GM23338 (cell line): ENCODE data around the gene KCTD13. TPM values are rescaled to one million over a fixed set of nuclear protein-coding genes. Genes with fewer than 3 reads are reported as not detected.

Source experiments
- ATAC-seq: fragments of 200-7000 bp; cut with Tn5 transposase; 3 replicates; pipeline ENCODE4 v1.9.1; 2020
- DNase-seq: peaks from one replicate; pipeline ENCODE4 v3.0.0-alpha.2; 2015; ENCODE audit warnings: low spot score
- H2AFZ ChIP-seq: fragments of 200-600 bp; sonication (generic); 2 replicates; pipeline ENCODE4 v1.8.0; 2016; ENCODE audit warnings: antibody characterized with exemption, mild to moderate bottlenecking, moderate library complexity
- H3F3A ChIP-seq: fragments of 200-600 bp; sonication (generic); replicated peaks from 2 replicates; pipeline ENCODE4 v1.8.0; 2017; ENCODE audit warnings: antibody characterized with exemption, mixed run types, low read depth
- H3K27ac ChIP-seq: fragments of 200-600 bp; sonication (generic); 2 replicates; pipeline ENCODE4 v1.6.1; 2016; ENCODE audit warnings: low read depth
- H3K27me3 ChIP-seq: fragments of 200-600 bp; sonication (generic); 2 replicates; pipeline ENCODE4 v1.8.0; 2016; ENCODE audit warnings: mild to moderate bottlenecking, mixed run types, moderate library complexity; ENCODE audit not compliant: insufficient read depth
- H3K36me3 ChIP-seq: fragments of 200-600 bp; sonication (generic); 2 replicates; pipeline ENCODE4 v1.8.0; 2016; ENCODE audit warnings: mild to moderate bottlenecking; ENCODE audit not compliant: insufficient read depth
- H3K4me1 ChIP-seq: fragments of 200-600 bp; sonication (generic); 2 replicates; pipeline ENCODE4 v1.8.0; 2016; ENCODE audit warnings: mild to moderate bottlenecking, moderate library complexity; ENCODE audit not compliant: insufficient read depth
- H3K4me2 ChIP-seq: fragments of 200-600 bp; sonication (generic); 2 replicates; pipeline ENCODE4 v1.7.1; 2017; ENCODE audit warnings: mixed run types
- H3K4me3 ChIP-seq: fragments of 200-600 bp; sonication (generic); 2 replicates; pipeline ENCODE4 v1.6.1; 2016; ENCODE audit warnings: mixed run types
- H3K79me2 ChIP-seq: fragments of 200-600 bp; sonication (generic); replicated peaks from 2 replicates; pipeline ENCODE4 v1.8.0; 2017; ENCODE audit warnings: mild to moderate bottlenecking; ENCODE audit not compliant: insufficient read depth
- H3K9me2 ChIP-seq: fragments of 200-600 bp; sonication (generic); 2 replicates; pipeline ENCODE4 v1.8.0; 2017; ENCODE audit not compliant: insufficient read depth
- H4K20me1 ChIP-seq: fragments of 200-600 bp; sonication (generic); replicated peaks from 2 replicates; pipeline ENCODE4 v1.8.0; 2017; ENCODE audit warnings: mild to moderate bottlenecking; ENCODE audit not compliant: insufficient read depth
- H3K27ac Mint-ChIP-seq: 2 replicates; pipeline ENCODE4 v1.8.0; 2020; ENCODE audit warnings: inconsistent platforms, mild to moderate bottlenecking, moderate library complexity, mixed read lengths
- H3K27me3 Mint-ChIP-seq: 3 replicates; pipeline ENCODE4 v1.8.0; 2022; ENCODE audit warnings: low read depth, mild to moderate bottlenecking, moderate library complexity, mixed read lengths, inconsistent platforms; ENCODE audit not compliant: insufficient read depth, poor library complexity
- H3K36me3 Mint-ChIP-seq: 3 replicates; pipeline ENCODE4 v1.8.0; 2021; ENCODE audit warnings: low read depth, mild to moderate bottlenecking, inconsistent platforms, moderate library complexity, mixed read lengths
- H3K4me1 Mint-ChIP-seq: 3 replicates; pipeline ENCODE4 v1.8.0; 2020; ENCODE audit warnings: mild to moderate bottlenecking, inconsistent platforms, mixed read lengths
- H3K4me3 Mint-ChIP-seq: 3 replicates; pipeline ENCODE4 v1.8.0; 2021; ENCODE audit warnings: moderate library complexity, mild to moderate bottlenecking, inconsistent platforms, mixed read lengths
- H3K9me3 Mint-ChIP-seq: 3 replicates; pipeline ENCODE4 v1.8.0; 2020; ENCODE audit warnings: moderate library complexity, mild to moderate bottlenecking, inconsistent platforms, mixed read lengths
- CREB1 ChIP-seq: fragments of 250-450 bp; sonication (Bioruptor Pico); IDR thresholded peaks from 2 replicates; pipeline ENCODE4 v1.5.0; 2020; ENCODE audit warnings: low read depth, mild to moderate bottlenecking, moderate library complexity
- EZH2 ChIP-seq: fragments of 200-600 bp; sonication (generic); IDR thresholded peaks from one replicate; pipeline ENCODE4 v1.8.0; 2017; ENCODE audit warnings: antibody characterized with exemption, mild to moderate bottlenecking, low read depth; ENCODE audit not compliant: unreplicated experiment
- EZH2phosphoT487 ChIP-seq: fragments of 200-600 bp; sonication (generic); IDR thresholded peaks from one replicate; pipeline ENCODE4 v1.8.1; 2018; ENCODE audit warnings: antibody characterized with exemption; ENCODE audit not compliant: unreplicated experiment
- JUNB ChIP-seq: IDR thresholded peaks from one replicate; pipeline ENCODE4 v1.6.1; 2016; ENCODE audit warnings: antibody characterized with exemption; ENCODE audit not compliant: unreplicated experiment
- NANOG ChIP-seq: IDR thresholded peaks from 2 replicates; pipeline ENCODE4 v1.6.1; 2016; ENCODE audit warnings: antibody characterized with exemption, borderline replicate concordance
- POLR2AphosphoS5 ChIP-seq: IDR thresholded peaks from 2 replicates; pipeline ENCODE4 v1.6.1; 2016; ENCODE audit warnings: antibody characterized with exemption, low read depth
- STAT1 ChIP-seq: IDR thresholded peaks from one replicate; pipeline ENCODE4 v1.6.1; 2016; ENCODE audit warnings: antibody characterized with exemption; ENCODE audit not compliant: unreplicated experiment
- ZNF114 ChIP-seq: fragments of 250-450 bp; sonication (Bioruptor Pico); IDR thresholded peaks from 2 replicates; pipeline ENCODE4 v1.5.0; 2020; ENCODE audit warnings: mild to moderate bottlenecking, moderate library complexity
- ZNF331 ChIP-seq: fragments of 250-450 bp; sonication (Bioruptor Pico); IDR thresholded peaks from 2 replicates; pipeline ENCODE4 v1.5.0; 2020; ENCODE audit warnings: low read depth, mild to moderate bottlenecking, moderate library complexity
- polyA plus RNA-seq: library from polyadenylated mRNA; unstranded; fragments of >200 nt; fragmentation: Nextera tagmentation; extraction: Ambion mirVana; gene quantifications from 2 replicates; pipeline ENCODE4 v1.2.1, GENCODE V29; 2016
- total RNA-seq: library from RNA; depleted of rRNA; stranded (reverse); fragments of >200 nt; shearing (Covaris generic); gene quantifications from 2 replicates; pipeline ENCODE4 v1.2.3, GENCODE V29; 2014
- TF ChIP-seq, protein P1 (sequence below): IDR thresholded peaks from 2 replicates; pipeline ENCODE4 v1.6.1; 2016; ENCODE audit warnings: antibody characterized with exemption
- TF ChIP-seq, protein P2 (sequence below): IDR thresholded peaks from one replicate; pipeline ENCODE4 v1.6.1; 2018; ENCODE audit warnings: antibody characterized with exemption; ENCODE audit not compliant: unreplicated experiment
- TF ChIP-seq, protein P3 (sequence below), 2 experiments: fragments of 200-600 bp in 1 of 2; sonication (generic) in 1 of 2; conservative IDR thresholded peaks; 2 replicates each; pipeline versions ENCODE4 v1.5.1 to v1.6.1; 2016 to 2017; ENCODE audit warnings: antibody characterized with exemption in 2 of 2, low read depth in 2 of 2, mild to moderate bottlenecking in 2 of 2, moderate library complexity in 1 of 2

The KCTD13 gene
- total and polyA plus RNA-seq, 2 experiments from 2014 or later: 10.1 to 12.2 TPM

DNA sequence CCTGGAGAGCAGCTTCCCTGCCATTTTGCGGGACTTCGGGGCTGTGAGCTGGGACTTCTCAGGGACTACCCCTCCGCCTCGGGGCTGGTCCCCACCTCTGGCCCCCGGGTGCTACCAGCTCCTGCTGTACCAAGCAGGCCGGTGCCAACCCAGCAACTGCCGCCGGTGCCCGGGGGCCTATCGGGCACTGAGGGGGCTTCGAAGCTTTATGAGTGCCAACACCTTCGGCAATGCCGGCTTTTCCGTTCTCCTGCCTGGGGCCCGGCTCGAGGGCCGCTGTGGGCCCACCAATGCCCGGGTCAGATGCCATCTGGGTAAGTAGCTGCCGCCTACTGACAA lies 24.4 kb downstream of the KCTD13 start:
- ATAC-seq (no peak), DNase-seq (no peak)
- Histone ChIP-seq H3K9me2 (no peaks in the 10 kb centered on the region), H3K4me1 (peaks cover 22% of the 10 kb centered on the region), H3F3A (0 out of 2 replicates have a peak, but pooled peaks cover 6% of the 10 kb centered on the region), H3K27me3 (no peaks in the 10 kb centered on the region), H3K36me3 (no peaks in the 10 kb centered on the region), H2AFZ (no peak overlapping the region), H3K4me2 (peak overlapping the region; percentile 100), H4K20me1 (0 out of 2 replicates have a peak, but pooled peaks cover 6% of the 10 kb centered on the region), H3K27ac (no peak overlapping the region), H3K4me3 (peak overlapping the region; percentile 97), H3K79me2 (peaks cover 14% of the 10 kb centered on the region; the same call in 1 of the 2 replicates)
- Mint-ChIP-seq H3K4me3 (peak overlapping the region; percentile 88), H3K36me3 (peaks cover 18% of the 10 kb centered on the region), H3K4me1 (peaks cover 31% of the 10 kb centered on the region), H3K27ac (no peak overlapping the region), H3K9me3 (no peaks in the 10 kb centered on the region), H3K27me3 (peaks cover 18% of the 10 kb centered on the region)
- TF ChIP-seq EZH2phosphoT487: no peak

DNA sequence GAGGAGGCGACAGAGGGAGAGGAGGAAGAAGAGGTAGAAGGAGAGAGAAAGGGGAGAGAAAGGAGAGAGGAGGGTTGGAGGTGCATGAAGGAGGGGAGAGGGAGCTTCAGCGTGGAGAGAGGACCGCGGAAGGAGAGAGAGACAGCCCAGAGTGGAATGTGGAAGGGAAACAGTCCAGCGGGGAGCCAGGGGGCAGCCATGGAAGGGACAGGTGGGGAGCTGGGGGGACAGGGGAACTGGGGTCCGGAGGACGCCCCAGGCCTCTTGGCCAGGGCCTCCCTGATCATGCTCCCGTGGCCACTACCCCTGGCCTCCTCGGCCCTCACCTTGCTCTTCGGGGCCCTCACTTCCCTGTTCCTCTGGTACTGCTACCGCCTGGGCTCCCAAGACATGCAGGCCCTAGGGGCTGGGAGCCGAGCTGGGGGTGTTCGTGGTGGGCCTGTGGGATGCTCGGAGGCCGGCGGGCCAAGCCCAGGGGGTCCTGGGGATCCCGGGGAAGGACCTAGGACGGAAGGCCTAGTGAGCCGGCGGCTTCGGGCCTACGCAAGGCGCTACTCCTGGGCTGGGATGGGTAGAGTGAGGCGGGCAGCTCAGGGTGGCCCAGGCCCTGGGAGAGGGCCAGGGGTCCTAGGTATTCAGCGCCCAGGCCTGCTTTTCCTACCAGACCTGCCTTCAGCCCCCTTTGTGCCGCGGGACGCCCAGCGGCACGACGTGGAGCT lies 25.0 kb downstream of the KCTD13 start:
- Histone ChIP-seq H3K4me2 (peak overlapping the region; percentile 100), H4K20me1 (0 out of 2 replicates have a peak, but pooled peaks cover 6% of the 10 kb centered on the region), H3K27ac (peak overlapping the region; percentile 74; the same call in 1 of the 2 replicates), H2AFZ (peak overlapping the region; percentile 89), H3K4me3 (peak overlapping the region; percentile 97), H3K9me2 (no peaks in the 10 kb centered on the region), H3K36me3 (no peaks in the 10 kb centered on the region), H3K79me2 (peaks cover 14% of the 10 kb centered on the region; the same call in 1 of the 2 replicates), H3K27me3 (no peaks in the 10 kb centered on the region), H3K4me1 (peaks cover 22% of the 10 kb centered on the region), H3F3A (0 out of 2 replicates have a peak, but pooled peaks cover 6% of the 10 kb centered on the region)
- H3K4me1 Mint-ChIP-seq: peaks cover 28% of the 10 kb centered on the region
- DNase-seq: peak; percentile 41
- peak; percentile 2; the same call in 2 of the 3 replicates for ATAC-seq
- peaks cover 16% of the 10 kb centered on the region for H3K27me3 Mint-ChIP-seq
- peak overlapping the region; percentile 13 for H3K27ac Mint-ChIP-seq
- peaks cover 14% of the 10 kb centered on the region for H3K36me3 Mint-ChIP-seq
- H3K9me3 Mint-ChIP-seq: no peaks in the 10 kb centered on the region
- H3K4me3 Mint-ChIP-seq: peak overlapping the region; percentile 88
- no peak for TF ChIP-seq EZH2
- TF ChIP-seq, protein P1, sequence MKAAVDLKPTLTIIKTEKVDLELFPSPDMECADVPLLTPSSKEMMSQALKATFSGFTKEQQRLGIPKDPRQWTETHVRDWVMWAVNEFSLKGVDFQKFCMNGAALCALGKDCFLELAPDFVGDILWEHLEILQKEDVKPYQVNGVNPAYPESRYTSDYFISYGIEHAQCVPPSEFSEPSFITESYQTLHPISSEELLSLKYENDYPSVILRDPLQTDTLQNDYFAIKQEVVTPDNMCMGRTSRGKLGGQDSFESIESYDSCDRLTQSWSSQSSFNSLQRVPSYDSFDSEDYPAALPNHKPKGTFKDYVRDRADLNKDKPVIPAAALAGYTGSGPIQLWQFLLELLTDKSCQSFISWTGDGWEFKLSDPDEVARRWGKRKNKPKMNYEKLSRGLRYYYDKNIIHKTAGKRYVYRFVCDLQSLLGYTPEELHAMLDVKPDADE: no peak
- TF ChIP-seq EZH2phosphoT487: no peak
- TF ChIP-seq, protein P2, sequence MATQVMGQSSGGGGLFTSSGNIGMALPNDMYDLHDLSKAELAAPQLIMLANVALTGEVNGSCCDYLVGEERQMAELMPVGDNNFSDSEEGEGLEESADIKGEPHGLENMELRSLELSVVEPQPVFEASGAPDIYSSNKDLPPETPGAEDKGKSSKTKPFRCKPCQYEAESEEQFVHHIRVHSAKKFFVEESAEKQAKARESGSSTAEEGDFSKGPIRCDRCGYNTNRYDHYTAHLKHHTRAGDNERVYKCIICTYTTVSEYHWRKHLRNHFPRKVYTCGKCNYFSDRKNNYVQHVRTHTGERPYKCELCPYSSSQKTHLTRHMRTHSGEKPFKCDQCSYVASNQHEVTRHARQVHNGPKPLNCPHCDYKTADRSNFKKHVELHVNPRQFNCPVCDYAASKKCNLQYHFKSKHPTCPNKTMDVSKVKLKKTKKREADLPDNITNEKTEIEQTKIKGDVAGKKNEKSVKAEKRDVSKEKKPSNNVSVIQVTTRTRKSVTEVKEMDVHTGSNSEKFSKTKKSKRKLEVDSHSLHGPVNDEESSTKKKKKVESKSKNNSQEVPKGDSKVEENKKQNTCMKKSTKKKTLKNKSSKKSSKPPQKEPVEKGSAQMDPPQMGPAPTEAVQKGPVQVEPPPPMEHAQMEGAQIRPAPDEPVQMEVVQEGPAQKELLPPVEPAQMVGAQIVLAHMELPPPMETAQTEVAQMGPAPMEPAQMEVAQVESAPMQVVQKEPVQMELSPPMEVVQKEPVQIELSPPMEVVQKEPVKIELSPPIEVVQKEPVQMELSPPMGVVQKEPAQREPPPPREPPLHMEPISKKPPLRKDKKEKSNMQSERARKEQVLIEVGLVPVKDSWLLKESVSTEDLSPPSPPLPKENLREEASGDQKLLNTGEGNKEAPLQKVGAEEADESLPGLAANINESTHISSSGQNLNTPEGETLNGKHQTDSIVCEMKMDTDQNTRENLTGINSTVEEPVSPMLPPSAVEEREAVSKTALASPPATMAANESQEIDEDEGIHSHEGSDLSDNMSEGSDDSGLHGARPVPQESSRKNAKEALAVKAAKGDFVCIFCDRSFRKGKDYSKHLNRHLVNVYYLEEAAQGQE: no peak
- TF ChIP-seq ZNF114: no peak
- TF ChIP-seq, protein P3, sequence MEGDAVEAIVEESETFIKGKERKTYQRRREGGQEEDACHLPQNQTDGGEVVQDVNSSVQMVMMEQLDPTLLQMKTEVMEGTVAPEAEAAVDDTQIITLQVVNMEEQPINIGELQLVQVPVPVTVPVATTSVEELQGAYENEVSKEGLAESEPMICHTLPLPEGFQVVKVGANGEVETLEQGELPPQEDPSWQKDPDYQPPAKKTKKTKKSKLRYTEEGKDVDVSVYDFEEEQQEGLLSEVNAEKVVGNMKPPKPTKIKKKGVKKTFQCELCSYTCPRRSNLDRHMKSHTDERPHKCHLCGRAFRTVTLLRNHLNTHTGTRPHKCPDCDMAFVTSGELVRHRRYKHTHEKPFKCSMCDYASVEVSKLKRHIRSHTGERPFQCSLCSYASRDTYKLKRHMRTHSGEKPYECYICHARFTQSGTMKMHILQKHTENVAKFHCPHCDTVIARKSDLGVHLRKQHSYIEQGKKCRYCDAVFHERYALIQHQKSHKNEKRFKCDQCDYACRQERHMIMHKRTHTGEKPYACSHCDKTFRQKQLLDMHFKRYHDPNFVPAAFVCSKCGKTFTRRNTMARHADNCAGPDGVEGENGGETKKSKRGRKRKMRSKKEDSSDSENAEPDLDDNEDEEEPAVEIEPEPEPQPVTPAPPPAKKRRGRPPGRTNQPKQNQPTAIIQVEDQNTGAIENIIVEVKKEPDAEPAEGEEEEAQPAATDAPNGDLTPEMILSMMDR (conservative IDR thresholded peaks at IDR 0.05; ENCODE audit: low read depth in 2 of 2): no peak
- no peak for TF ChIP-seq NANOG
- TF ChIP-seq STAT1: no peak
- TF ChIP-seq CREB1 (CRISPR knock-in tag): no peak
- no peak for TF ChIP-seq POLR2AphosphoS5
- no peak for TF ChIP-seq JUNB
- TF ChIP-seq ZNF331 (CRISPR knock-in tag): no peak
